SU-DHL-6 (cell line): ENCODE results near the gene FAM168B.

ENCODE experiments used
- EZH2phosphoT487 ChIP-seq: fragments of 200-600 bp; sonication (generic), shearing (Covaris generic); conservative IDR thresholded peaks from 2 replicates; pipeline ENCODE4 v1.6.1; 2018; ENCODE audit warnings: mild to moderate bottlenecking, antibody characterized with exemption, low read length, moderate library complexity, mixed read lengths
- TF ChIP-seq, protein P1 (sequence below): fragments of 200-600 bp; sonication (generic); IDR thresholded peaks from one replicate; pipeline ENCODE4 v1.5.1; 2017; ENCODE audit warnings: antibody characterized with exemption, mild to moderate bottlenecking, low read length, moderate library complexity; ENCODE audit not compliant: insufficient read depth, poor library complexity, severe bottlenecking

DNA sequence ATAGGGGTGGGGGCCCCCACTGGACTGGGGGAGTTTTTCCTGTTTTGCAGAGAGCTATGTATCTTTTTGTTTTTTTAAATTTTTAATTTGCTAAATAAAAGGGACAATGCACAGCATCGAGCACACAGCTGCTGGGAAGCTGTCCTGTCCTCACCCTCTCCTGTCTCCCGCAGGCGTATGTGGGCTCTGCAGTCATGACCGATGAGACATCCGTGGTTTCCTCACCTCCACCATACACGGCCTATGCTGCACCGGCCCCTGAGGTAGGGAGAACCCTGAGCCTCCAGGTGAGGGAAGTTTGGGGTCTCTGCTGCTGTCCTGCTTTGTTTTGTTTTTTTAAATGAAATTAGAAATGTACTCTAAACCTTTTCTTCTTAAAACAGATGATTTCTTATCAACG, 39.5 kb upstream of the FAM168B start:
- TF ChIP-seq EZH2phosphoT487 = no peak
- TF ChIP-seq, protein P1, sequence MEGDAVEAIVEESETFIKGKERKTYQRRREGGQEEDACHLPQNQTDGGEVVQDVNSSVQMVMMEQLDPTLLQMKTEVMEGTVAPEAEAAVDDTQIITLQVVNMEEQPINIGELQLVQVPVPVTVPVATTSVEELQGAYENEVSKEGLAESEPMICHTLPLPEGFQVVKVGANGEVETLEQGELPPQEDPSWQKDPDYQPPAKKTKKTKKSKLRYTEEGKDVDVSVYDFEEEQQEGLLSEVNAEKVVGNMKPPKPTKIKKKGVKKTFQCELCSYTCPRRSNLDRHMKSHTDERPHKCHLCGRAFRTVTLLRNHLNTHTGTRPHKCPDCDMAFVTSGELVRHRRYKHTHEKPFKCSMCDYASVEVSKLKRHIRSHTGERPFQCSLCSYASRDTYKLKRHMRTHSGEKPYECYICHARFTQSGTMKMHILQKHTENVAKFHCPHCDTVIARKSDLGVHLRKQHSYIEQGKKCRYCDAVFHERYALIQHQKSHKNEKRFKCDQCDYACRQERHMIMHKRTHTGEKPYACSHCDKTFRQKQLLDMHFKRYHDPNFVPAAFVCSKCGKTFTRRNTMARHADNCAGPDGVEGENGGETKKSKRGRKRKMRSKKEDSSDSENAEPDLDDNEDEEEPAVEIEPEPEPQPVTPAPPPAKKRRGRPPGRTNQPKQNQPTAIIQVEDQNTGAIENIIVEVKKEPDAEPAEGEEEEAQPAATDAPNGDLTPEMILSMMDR = no peak
